ENCODE data around the gene ATOH8. TPM values are rescaled to one million over a fixed set of nuclear protein-coding genes. Genes with fewer than 3 reads are reported as not detected.

ATOH8 gene
- total RNA-seq, 6 experiments from 2014 or later, result 34.4 to 53.0 (median 45.5) TPM

DNA sequence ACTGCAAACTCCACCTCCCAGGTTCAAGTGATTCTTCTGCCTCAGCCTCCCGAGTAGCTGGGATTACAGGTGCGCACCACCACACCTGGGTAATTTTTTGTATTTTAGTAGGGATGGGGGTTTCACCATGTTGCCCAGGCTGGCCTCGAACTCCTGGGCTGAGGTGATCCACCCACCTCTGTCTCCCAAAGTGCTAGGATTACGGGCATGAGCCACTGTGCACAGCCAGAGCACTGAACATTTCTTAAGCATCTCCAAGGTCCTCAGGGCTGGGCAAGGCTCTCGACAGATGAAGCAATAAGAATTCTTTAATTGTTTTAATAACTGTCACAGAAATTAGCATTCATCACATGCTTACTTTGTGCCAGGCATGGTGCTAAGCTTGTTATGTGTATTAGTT is 4.1 kb downstream of the ATOH8 start:
- Mint-ChIP-seq H3K9me3 (no peaks in the 10 kb centered on the region), H3K27ac (no peak overlapping the region), H3K4me3 (peak overlapping the region; percentile 99), H3K4me1 (ENCODE audit: low read depth) (peaks cover 50% of the 10 kb centered on the region), H3K36me3 (ENCODE audit: low read depth) (peaks cover 36% of the 10 kb centered on the region), H3K27me3 (ENCODE audit: insufficient read depth) (peaks cover 8% of the 10 kb centered on the region)
- TF ChIP-seq, protein P1, sequence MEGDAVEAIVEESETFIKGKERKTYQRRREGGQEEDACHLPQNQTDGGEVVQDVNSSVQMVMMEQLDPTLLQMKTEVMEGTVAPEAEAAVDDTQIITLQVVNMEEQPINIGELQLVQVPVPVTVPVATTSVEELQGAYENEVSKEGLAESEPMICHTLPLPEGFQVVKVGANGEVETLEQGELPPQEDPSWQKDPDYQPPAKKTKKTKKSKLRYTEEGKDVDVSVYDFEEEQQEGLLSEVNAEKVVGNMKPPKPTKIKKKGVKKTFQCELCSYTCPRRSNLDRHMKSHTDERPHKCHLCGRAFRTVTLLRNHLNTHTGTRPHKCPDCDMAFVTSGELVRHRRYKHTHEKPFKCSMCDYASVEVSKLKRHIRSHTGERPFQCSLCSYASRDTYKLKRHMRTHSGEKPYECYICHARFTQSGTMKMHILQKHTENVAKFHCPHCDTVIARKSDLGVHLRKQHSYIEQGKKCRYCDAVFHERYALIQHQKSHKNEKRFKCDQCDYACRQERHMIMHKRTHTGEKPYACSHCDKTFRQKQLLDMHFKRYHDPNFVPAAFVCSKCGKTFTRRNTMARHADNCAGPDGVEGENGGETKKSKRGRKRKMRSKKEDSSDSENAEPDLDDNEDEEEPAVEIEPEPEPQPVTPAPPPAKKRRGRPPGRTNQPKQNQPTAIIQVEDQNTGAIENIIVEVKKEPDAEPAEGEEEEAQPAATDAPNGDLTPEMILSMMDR (IDR thresholded peaks at IDR 0.05), result no peak
- no peak for DNase-seq

DNA sequence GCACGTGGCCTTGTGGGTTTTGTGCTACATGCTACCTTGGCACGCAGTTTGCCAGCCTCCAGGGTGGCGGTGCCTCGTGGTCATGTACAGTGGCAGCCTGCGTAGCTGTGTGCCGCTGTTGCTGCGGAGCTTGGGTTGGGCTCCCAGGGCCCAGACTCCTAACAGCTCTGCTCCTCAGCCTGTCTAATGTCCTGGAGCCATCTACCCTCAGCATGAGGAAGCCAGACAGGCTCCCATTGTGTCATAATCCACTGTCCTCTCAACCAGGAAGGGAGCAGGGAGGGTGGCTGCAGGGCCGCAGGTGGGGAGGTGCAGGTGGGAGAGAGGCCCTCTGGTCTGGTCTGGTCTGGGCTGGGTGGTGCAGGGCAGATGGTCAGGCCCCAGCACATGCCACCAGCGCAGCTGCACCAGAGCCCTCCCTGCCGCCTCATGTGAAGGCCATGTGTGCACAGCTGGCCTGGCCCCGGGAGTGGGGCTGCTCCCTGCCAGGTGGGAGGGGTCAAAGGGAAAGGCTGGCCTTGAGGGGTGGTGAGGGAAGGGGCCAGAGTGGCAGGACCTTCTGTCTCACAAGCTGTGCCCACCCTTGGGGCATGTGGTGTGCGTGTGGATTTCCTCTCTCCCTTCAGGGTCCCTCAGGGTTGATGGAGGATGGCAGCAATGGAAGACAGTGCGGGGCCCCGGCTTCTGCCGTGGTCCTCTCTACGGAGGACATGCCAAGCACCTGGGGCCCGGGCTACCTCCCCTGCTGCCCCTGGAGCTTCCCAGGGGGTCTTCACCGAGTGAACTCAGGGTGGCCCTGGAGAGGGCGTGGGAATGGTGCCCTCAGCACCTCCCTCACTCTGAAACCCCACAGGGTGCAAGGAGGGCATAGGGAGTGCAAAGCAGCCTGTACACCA is 4.8 kb downstream of the ATOH8 start:
- Mint-ChIP-seq H3K36me3 (ENCODE audit: low read depth) (peaks cover 39% of the 10 kb centered on the region), H3K27me3 (ENCODE audit: insufficient read depth) (peaks cover 8% of the 10 kb centered on the region), H3K4me3 (peak overlapping the region; percentile 36; the same call in 1 of the 2 replicates), H3K27ac (no peak overlapping the region), H3K4me1 (ENCODE audit: low read depth) (peaks cover 54% of the 10 kb centered on the region), H3K9me3 (no peaks in the 10 kb centered on the region)
- TF ChIP-seq, protein P1 (IDR thresholded peaks at IDR 0.05), result no peak
- no peak for DNase-seq

DNA sequence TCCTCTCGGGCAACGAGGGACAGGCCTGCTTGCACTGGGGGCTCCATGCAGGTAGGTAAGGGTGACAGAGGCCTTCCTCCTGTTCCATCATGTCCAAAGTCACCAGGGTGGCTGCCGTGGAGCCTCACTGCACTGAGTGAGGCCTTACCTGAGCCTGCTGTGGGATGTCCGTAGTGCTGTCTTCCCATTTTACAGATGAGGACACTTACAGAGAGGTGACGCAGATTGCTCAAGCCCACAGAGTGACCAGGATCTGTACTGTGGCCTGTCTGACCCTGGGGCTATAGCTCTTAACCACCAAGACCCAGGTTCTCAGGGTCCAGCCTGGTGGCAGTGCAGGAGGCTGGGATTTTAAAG is 5.4 kb downstream of the ATOH8 start:
- TF ChIP-seq, protein P1 (IDR thresholded peaks at IDR 0.05), result no peak

DNA sequence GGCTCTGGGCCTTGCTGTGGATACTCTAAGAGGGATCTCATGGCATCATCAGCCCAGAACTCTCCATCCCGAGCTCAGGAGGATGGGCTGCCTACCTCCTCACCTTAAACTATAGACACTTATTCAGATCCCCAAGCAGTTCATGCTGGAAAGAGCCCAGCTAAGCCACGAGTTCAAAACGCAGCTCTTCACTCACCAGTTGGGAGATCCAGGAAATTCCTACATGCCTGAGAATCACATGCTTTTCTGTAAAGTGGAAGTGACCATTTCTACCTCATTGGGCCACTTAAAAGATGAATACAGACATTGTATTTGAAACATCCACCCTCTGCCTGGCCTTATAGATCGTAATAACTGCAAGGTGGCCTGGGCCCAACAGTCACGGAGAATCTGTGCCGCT is 6.6 kb downstream of the ATOH8 start:
- Mint-ChIP-seq H3K4me3 (peak overlapping the region; percentile 28; the same call in 1 of the 2 replicates), H3K4me1 (ENCODE audit: low read depth) (peaks cover 61% of the 10 kb centered on the region), H3K36me3 (ENCODE audit: low read depth) (peaks cover 45% of the 10 kb centered on the region), H3K27me3 (ENCODE audit: insufficient read depth) (peaks cover 12% of the 10 kb centered on the region), H3K27ac (no peak overlapping the region), H3K9me3 (no peaks in the 10 kb centered on the region)
- TF ChIP-seq, protein P1 (IDR thresholded peaks at IDR 0.05), result no peak
- no peak for DNase-seq

More for the DNA sequence above, 5.4 kb downstream of the ATOH8 start:
- Mint-ChIP-seq H3K36me3 (ENCODE audit: low read depth) (peaks cover 42% of the 10 kb centered on the region), H3K4me1 (ENCODE audit: low read depth) (peaks cover 55% of the 10 kb centered on the region), H3K4me3 (no peak overlapping the region), H3K27me3 (ENCODE audit: insufficient read depth) (peaks cover 8% of the 10 kb centered on the region), H3K27ac (no peak overlapping the region), H3K9me3 (no peaks in the 10 kb centered on the region)
- DNase-seq, result no peak

DNA sequence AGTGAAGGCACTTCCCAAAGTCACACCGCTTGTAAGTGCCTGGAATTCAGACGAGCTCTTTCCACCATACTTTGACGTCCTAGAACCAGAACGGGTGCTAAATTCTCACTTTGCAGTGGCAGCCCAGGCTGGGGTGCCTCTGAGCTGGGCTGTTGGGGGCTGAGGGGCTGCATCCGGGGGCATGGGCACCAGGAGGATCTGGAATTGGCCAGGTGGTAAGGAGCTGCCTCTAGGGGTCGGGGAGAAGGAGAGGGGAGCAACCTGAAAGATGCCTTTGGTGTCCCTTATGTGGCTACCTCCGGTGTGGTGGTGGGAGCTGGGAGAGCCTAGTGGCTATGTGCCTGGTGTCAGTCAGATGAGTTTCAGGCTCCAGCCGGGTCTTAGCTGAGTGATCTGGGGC is 7.1 kb downstream of the ATOH8 start:
- TF ChIP-seq, protein P1 (IDR thresholded peaks at IDR 0.05), result no peak
- H3K27me3 Mint-ChIP-seq (ENCODE audit: insufficient read depth), result peaks cover 13% of the 10 kb centered on the region
- no peak overlapping the region for H3K27ac Mint-ChIP-seq
- DNase-seq, result no peak
- H3K4me1 Mint-ChIP-seq (ENCODE audit: low read depth), result peaks cover 64% of the 10 kb centered on the region
- H3K36me3 Mint-ChIP-seq (ENCODE audit: low read depth), result peaks cover 44% of the 10 kb centered on the region
- no peaks in the 10 kb centered on the region for H3K9me3 Mint-ChIP-seq
- no peak overlapping the region for H3K4me3 Mint-ChIP-seq
